GM12878 (cell line): ENCODE results near the gene BBLN. TPM values are rescaled to one million over a fixed set of nuclear protein-coding genes. Genes with fewer than 3 reads are reported as not detected.

Experiments
- BMI1 ChIP-seq: fragments of 450-650 bp; IDR thresholded peaks from 2 replicates; pipeline ENCODE4 v1.6.1; 2016; ENCODE audit warnings: mild to moderate bottlenecking, moderate library complexity, borderline replicate concordance
- CBFB ChIP-seq: IDR thresholded peaks from 2 replicates; pipeline ENCODE4 v1.6.1; 2016; ENCODE audit warnings: antibody characterized with exemption, low read depth
- CEBPB ChIP-seq, 2 experiments: fragments of 150-350 bp in 1 of 2; IDR thresholded peaks; 2 replicates each; pipeline ENCODE4 v1.6.1; 2012 to 2014; ENCODE audit warnings: low read depth in 2 of 2, low read length in 2 of 2, borderline replicate concordance in 1 of 2, inconsistent platforms in 1 of 2
- EZH2 ChIP-seq: IDR thresholded peaks from 2 replicates; pipeline ENCODE4 v1.6.1; 2012; ENCODE audit warnings: low read depth, mild to moderate bottlenecking, control low read depth, inconsistent platforms, low read length, borderline replicate concordance; ENCODE audit not compliant: control insufficient read depth
- POLR2A ChIP-seq: IDR thresholded peaks from 2 replicates; pipeline ENCODE4 v1.6.1; 2011; ENCODE audit warnings: low read depth, mild to moderate bottlenecking, low read length
- RAD51 ChIP-seq: fragments of 450-650 bp; IDR thresholded peaks from 2 replicates; pipeline ENCODE4 v1.6.1; 2016; ENCODE audit warnings: moderate library complexity, mild to moderate bottlenecking, inconsistent platforms
- RELA ChIP-seq: fragments of 450-650 bp; IDR thresholded peaks from 2 replicates; pipeline ENCODE4 v1.8.0; 2014; ENCODE audit warnings: borderline replicate concordance; ENCODE audit not compliant: partially characterized antibody
- SREBF2 ChIP-seq: IDR thresholded peaks from 2 replicates; pipeline ENCODE4 v1.6.1; 2012; ENCODE audit warnings: mild to moderate bottlenecking, low read length
- STAT1 ChIP-seq: fragments of 450-650 bp; conservative IDR thresholded peaks from 2 replicates; pipeline ENCODE4 v1.6.1; 2014; ENCODE audit warnings: antibody characterized with exemption, mild to moderate bottlenecking
- TCF12 ChIP-seq: IDR thresholded peaks from 2 replicates; pipeline ENCODE4 v1.6.1; 2011; ENCODE audit warnings: low read depth, mild to moderate bottlenecking, low read length
- ZBED1 ChIP-seq: IDR thresholded peaks from 2 replicates; pipeline ENCODE4 v1.6.1; 2016; ENCODE audit warnings: borderline replicate concordance
- ZNF384 ChIP-seq: IDR thresholded peaks from 2 replicates; pipeline ENCODE4 v1.6.1; 2012; ENCODE audit warnings: low read depth, mild to moderate bottlenecking, low read length, improper control_type of control experiment, borderline replicate concordance
- ZZZ3 ChIP-seq: IDR thresholded peaks from 2 replicates; pipeline ENCODE4 v1.6.1; 2011; ENCODE audit warnings: low read depth; ENCODE audit not compliant: control insufficient read depth, insufficient read length
- polyA plus RNA-seq, 11 experiments: library from polyadenylated mRNA; depleted of rRNA in 4 of 11; unstranded in 6 of 11; stranded (reverse) in 5 of 11; fragments of >200 nt; fragmentation: Nextera tagmentation in 4 of 11; fragmentation: Illumina TruSeq in 1 of 11; extraction: Ambion mirVana in 4 of 11; extraction: Trizol in 1 of 11; gene quantifications; 1 replicate in 1 of 11; 2 replicates in 10 of 11; pipeline versions ENCODE4 v1.2.1 to v1.2.3, GENCODE V29; 2011 to 2016; ENCODE audit warnings: inconsistent platforms in 2 of 11, missing spikeins in 2 of 11, low read depth in 1 of 11
- total RNA-seq, 4 experiments: library from RNA; depleted of rRNA in 3 of 4; stranded (reverse); fragments of >200 nt in 3 of 4; fragmentation: Illumina TruSeq in 1 of 4; extraction: Trizol in 1 of 4; gene quantifications; 2 replicates each; pipeline versions ENCODE4 v1.2.1 to v1.2.3, GENCODE V29; 2013 to 2021
- TF ChIP-seq, protein P1 (sequence below): IDR thresholded peaks from 2 replicates; pipeline ENCODE4 v1.6.1; 2012; ENCODE audit warnings: mild to moderate bottlenecking, low read depth, low read length
- TF ChIP-seq, protein P2 (sequence below): fragments of 450-650 bp; IDR thresholded peaks from 2 replicates; pipeline ENCODE4 v1.6.1; 2017; ENCODE audit warnings: antibody characterized with exemption, mild to moderate bottlenecking, moderate library complexity
- TF ChIP-seq, protein P3 (sequence below): IDR thresholded peaks from 2 replicates; pipeline ENCODE4 v1.6.1; 2012; ENCODE audit warnings: low read depth, low read length, improper control_type of control experiment
- TF ChIP-seq, protein P4 (sequence below): fragments of 450-650 bp; IDR thresholded peaks from 2 replicates; pipeline ENCODE4 v1.6.1; 2017; ENCODE audit warnings: borderline replicate concordance
- TF ChIP-seq, protein P5 (sequence below): IDR thresholded peaks from 2 replicates; pipeline ENCODE4 v1.6.1; 2012; ENCODE audit warnings: low read depth, low read length, improper control_type of control experiment

BBLN gene
- total and polyA plus RNA-seq, 10 of the 15 experiments (the other 5 are each of a cell fraction or from before 2014, with no cell fraction given) = 3.8 to 194 (median 66.2) TPM

DNA sequence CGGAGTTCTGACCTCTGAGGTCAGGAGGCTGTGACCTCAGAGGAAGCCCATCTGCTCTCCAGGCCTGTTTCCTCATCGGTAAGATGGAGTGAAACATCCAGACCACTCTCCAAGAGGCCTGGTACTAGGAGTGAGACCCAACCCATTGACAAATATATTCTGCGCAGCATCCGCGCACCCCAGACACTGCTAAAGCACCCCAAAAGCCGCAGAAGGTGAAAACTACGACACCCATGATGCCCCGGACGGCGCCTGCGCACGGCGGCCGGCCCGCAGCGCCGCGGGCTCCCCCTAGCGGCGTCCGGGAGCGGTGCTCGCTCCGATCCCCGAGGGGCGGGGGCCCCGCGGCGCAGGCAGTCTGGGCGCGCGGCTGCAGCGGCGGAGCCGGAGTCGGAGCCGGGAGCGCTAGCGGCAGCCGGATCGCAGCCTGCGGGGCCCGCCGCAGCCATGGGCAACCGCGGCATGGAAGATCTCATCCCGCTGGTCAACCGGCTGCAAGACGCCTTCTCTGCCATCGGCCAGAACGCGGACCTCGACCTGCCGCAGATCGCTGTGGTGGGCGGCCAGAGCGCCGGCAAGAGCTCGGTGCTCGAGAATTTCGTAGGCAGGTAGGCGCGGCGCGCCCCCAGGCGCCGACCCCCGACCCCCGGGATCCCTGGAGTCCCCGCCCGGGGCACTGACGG, 43.1 kb downstream of the BBLN start, which contains the start of gene DNM1 (continued):
- TF ChIP-seq, protein P1, sequence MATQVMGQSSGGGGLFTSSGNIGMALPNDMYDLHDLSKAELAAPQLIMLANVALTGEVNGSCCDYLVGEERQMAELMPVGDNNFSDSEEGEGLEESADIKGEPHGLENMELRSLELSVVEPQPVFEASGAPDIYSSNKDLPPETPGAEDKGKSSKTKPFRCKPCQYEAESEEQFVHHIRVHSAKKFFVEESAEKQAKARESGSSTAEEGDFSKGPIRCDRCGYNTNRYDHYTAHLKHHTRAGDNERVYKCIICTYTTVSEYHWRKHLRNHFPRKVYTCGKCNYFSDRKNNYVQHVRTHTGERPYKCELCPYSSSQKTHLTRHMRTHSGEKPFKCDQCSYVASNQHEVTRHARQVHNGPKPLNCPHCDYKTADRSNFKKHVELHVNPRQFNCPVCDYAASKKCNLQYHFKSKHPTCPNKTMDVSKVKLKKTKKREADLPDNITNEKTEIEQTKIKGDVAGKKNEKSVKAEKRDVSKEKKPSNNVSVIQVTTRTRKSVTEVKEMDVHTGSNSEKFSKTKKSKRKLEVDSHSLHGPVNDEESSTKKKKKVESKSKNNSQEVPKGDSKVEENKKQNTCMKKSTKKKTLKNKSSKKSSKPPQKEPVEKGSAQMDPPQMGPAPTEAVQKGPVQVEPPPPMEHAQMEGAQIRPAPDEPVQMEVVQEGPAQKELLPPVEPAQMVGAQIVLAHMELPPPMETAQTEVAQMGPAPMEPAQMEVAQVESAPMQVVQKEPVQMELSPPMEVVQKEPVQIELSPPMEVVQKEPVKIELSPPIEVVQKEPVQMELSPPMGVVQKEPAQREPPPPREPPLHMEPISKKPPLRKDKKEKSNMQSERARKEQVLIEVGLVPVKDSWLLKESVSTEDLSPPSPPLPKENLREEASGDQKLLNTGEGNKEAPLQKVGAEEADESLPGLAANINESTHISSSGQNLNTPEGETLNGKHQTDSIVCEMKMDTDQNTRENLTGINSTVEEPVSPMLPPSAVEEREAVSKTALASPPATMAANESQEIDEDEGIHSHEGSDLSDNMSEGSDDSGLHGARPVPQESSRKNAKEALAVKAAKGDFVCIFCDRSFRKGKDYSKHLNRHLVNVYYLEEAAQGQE = no peak
- TF ChIP-seq TCF12 (no peak), ZZZ3 (no peak), STAT1 (peak; percentile 89), ZNF384 (no peak), EZH2 (no peak), ZBED1 (no peak), RAD51 (no peak), RELA (peak; percentile 58), CEBPB (IDR thresholded peaks at IDR 0.05; ENCODE audit: borderline replicate concordance in 1 of 2, low read depth in 2 of 2, low read length in 2 of 2) (no peak), BMI1 (no peak), CBFB (no peak), SREBF2 (no peak), POLR2A (no peak)
- TF ChIP-seq, protein P2, sequence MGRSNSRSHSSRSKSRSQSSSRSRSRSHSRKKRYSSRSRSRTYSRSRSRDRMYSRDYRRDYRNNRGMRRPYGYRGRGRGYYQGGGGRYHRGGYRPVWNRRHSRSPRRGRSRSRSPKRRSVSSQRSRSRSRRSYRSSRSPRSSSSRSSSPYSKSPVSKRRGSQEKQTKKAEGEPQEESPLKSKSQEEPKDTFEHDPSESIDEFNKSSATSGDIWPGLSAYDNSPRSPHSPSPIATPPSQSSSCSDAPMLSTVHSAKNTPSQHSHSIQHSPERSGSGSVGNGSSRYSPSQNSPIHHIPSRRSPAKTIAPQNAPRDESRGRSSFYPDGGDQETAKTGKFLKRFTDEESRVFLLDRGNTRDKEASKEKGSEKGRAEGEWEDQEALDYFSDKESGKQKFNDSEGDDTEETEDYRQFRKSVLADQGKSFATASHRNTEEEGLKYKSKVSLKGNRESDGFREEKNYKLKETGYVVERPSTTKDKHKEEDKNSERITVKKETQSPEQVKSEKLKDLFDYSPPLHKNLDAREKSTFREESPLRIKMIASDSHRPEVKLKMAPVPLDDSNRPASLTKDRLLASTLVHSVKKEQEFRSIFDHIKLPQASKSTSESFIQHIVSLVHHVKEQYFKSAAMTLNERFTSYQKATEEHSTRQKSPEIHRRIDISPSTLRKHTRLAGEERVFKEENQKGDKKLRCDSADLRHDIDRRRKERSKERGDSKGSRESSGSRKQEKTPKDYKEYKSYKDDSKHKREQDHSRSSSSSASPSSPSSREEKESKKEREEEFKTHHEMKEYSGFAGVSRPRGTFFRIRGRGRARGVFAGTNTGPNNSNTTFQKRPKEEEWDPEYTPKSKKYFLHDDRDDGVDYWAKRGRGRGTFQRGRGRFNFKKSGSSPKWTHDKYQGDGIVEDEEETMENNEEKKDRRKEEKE = no peak
- TF ChIP-seq, protein P3, sequence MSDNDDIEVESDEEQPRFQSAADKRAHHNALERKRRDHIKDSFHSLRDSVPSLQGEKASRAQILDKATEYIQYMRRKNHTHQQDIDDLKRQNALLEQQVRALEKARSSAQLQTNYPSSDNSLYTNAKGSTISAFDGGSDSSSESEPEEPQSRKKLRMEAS = no peak
- TF ChIP-seq, protein P4, sequence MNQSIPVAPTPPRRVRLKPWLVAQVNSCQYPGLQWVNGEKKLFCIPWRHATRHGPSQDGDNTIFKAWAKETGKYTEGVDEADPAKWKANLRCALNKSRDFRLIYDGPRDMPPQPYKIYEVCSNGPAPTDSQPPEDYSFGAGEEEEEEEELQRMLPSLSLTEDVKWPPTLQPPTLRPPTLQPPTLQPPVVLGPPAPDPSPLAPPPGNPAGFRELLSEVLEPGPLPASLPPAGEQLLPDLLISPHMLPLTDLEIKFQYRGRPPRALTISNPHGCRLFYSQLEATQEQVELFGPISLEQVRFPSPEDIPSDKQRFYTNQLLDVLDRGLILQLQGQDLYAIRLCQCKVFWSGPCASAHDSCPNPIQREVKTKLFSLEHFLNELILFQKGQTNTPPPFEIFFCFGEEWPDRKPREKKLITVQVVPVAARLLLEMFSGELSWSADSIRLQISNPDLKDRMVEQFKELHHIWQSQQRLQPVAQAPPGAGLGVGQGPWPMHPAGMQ = no peak
- TF ChIP-seq, protein P5, sequence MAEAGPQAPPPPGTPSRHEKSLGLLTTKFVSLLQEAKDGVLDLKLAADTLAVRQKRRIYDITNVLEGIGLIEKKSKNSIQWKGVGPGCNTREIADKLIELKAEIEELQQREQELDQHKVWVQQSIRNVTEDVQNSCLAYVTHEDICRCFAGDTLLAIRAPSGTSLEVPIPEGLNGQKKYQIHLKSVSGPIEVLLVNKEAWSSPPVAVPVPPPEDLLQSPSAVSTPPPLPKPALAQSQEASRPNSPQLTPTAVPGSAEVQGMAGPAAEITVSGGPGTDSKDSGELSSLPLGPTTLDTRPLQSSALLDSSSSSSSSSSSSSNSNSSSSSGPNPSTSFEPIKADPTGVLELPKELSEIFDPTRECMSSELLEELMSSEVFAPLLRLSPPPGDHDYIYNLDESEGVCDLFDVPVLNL = no peak
